Measurements from ENCODE around the gene B3GNT4.

Gene B3GNT4

DNA sequence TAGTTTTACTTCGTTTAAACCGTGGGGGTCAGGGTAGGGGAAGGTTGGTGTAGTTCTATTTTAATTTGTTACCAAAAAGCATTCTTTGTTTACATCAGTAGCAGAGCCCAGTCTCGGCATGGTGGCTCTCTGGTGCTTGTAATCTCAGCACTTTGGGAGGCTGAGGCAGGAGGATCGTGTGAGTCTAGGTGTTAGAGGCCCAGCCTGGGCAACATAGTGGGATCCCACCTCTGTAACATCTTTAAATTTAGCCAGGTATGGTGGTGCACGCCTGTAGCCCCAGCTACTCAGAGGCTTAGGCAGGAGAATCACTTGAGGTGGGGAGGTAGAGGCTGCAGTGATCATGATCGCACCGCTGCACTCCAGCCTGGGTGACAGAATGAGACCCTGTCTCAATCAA, 18.4 kb upstream of the B3GNT4 start:
- H3K4me2 ChIP-seq, result no peak overlapping the region

DNA sequence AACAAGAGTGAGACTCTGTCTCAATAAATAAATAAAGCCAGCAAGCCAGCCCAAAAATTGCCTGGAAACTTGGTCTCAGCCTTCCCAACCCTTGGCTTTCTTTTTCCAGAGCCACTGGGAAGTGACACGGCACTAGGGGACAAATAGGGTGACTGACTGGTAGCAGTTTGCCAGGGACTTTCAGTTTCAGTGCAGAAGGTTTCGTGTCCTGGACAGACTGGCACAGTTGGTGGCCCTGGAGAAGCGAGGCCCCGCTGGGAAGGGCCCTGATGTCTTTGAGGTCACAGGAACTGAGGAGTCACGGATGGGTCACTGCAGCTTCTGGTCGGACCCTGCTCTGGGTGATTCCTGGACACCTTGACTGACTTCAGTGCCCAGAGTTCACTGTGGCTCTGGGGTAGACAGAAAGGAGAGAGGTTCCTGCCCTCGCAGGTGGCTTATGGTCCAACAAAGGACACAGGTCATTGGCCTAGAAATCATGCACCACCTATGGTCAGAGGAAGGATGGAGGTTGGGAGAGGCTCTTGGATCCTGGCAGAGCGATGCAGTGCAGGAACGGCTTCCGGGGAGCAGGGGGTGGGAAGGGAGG, 17.9 kb upstream of the B3GNT4 start:
- Histone ChIP-seq H2AFZ (ENCODE audit: low read depth) (no peak overlapping the region), H3K27ac (no peak overlapping the region), H3K79me2 (ENCODE audit: insufficient read depth, low read depth) (no peaks in the 10 kb centered on the region), H3K36me3 (ENCODE audit: insufficient read depth) (no peaks in the 10 kb centered on the region), H3K4me3 (IDR thresholded peaks at IDR 0.05; ENCODE audit: insufficient read depth, low read depth, low read length) (no peak overlapping the region), H3K9ac (no peak overlapping the region), H4K20me1 (ENCODE audit: insufficient read depth) (no peaks in the 10 kb centered on the region), H3K4me1 (ENCODE audit: low read depth, poor library complexity, severe bottlenecking) (no peaks in the 10 kb centered on the region), H3K27me3 (ENCODE audit: insufficient read depth, low read depth) (no peaks in the 10 kb centered on the region), H3K4me2 (no peak overlapping the region)
- TF ChIP-seq, protein P1, sequence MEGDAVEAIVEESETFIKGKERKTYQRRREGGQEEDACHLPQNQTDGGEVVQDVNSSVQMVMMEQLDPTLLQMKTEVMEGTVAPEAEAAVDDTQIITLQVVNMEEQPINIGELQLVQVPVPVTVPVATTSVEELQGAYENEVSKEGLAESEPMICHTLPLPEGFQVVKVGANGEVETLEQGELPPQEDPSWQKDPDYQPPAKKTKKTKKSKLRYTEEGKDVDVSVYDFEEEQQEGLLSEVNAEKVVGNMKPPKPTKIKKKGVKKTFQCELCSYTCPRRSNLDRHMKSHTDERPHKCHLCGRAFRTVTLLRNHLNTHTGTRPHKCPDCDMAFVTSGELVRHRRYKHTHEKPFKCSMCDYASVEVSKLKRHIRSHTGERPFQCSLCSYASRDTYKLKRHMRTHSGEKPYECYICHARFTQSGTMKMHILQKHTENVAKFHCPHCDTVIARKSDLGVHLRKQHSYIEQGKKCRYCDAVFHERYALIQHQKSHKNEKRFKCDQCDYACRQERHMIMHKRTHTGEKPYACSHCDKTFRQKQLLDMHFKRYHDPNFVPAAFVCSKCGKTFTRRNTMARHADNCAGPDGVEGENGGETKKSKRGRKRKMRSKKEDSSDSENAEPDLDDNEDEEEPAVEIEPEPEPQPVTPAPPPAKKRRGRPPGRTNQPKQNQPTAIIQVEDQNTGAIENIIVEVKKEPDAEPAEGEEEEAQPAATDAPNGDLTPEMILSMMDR (conservative IDR thresholded peaks at IDR 0.05; ENCODE audit: low read depth, low read length), result no peak

More for the DNA sequence above, 18.4 kb upstream of the B3GNT4 start:
- Histone ChIP-seq H3K27ac (no peak overlapping the region), H2AFZ (ENCODE audit: low read depth) (no peak overlapping the region), H3K4me3 (IDR thresholded peaks at IDR 0.05; ENCODE audit: insufficient read depth, low read depth, low read length) (no peak overlapping the region), H3K9ac (no peak overlapping the region), H3K4me1 (ENCODE audit: low read depth, poor library complexity, severe bottlenecking) (no peaks in the 10 kb centered on the region), H3K27me3 (ENCODE audit: insufficient read depth, low read depth) (no peaks in the 10 kb centered on the region), H3K36me3 (ENCODE audit: insufficient read depth) (no peaks in the 10 kb centered on the region), H4K20me1 (ENCODE audit: insufficient read depth) (no peaks in the 10 kb centered on the region), H3K79me2 (ENCODE audit: insufficient read depth, low read depth) (no peaks in the 10 kb centered on the region)
- TF ChIP-seq, protein P1 (conservative IDR thresholded peaks at IDR 0.05; ENCODE audit: low read depth, low read length), result no peak

DNA sequence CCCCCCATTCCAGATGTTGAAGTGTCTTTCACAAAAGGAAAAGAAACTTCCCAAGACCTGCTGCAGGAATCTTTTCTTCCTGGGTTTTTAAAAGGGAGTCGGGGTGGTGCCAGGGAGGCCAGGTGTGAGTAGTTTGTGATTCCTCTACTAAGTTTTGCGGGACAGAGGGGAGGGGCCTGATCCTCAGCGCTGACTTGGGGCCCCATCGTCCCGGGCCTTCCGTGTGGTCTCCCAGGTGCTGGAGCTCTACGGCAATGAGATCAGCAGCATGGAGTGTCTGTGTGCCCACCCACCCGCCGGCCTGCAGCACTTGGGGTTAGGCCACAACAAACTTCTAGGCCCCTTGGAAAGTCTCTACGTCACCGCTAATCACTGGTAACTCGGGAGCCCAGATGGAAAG, 16.0 kb upstream of the B3GNT4 start:
- Histone ChIP-seq H4K20me1 (ENCODE audit: insufficient read depth) (no peaks in the 10 kb centered on the region), H3K9ac (no peak overlapping the region), H3K79me2 (ENCODE audit: insufficient read depth, low read depth) (no peaks in the 10 kb centered on the region), H2AFZ (ENCODE audit: low read depth) (no peak overlapping the region), H3K4me2 (no peak overlapping the region), H3K27me3 (ENCODE audit: insufficient read depth, low read depth) (no peaks in the 10 kb centered on the region), H3K27ac (no peak overlapping the region), H3K36me3 (ENCODE audit: insufficient read depth) (no peaks in the 10 kb centered on the region), H3K4me1 (ENCODE audit: low read depth, poor library complexity, severe bottlenecking) (no peaks in the 10 kb centered on the region), H3K4me3 (IDR thresholded peaks at IDR 0.05; ENCODE audit: insufficient read depth, low read depth, low read length) (no peak overlapping the region)
- TF ChIP-seq, protein P1 (conservative IDR thresholded peaks at IDR 0.05; ENCODE audit: low read depth, low read length), result no peak

DNA sequence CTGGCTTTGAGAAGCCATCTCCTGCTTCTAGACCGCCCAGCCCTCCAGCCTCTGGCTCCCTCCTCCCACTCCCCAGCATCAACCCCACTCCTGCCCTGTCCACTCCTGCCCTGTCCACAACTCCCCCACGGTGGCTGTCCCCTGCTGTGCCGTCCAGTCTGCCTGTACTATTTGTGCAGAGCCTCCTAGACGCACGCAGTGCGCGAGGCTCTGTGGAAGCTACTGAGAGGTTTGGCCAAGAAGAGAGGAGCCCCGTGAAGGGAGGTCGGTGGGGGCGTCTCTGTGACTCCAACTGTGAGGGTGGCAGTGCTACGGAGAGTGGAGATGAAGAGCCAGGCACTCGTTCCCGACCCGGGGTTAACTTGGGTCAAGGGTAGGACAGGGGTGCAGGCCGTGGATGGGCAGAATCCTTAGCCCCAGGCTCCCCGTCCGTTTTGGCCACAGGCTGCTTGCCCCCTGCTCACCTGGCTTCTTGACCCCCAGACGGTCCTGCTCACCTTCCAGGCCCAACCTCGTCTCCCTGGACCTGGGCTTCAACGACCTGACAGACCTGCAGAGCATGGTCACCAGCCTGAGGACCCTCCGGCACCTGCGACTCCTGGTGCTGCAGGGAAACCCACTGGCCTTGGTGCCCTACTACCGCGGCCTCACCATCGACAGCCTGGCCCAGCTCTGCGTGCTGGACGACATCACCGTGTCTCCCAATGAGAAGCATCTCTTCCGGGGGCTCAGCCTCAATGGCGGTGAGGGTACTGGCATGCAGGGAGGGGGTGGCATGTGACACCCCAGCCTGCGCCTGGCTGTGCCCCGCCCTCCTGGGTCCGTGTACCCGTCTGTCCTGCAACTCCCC, 13.7 kb upstream of the B3GNT4 start:
- Histone ChIP-seq H3K27me3 (ENCODE audit: insufficient read depth, low read depth) (no peaks in the 10 kb centered on the region), H3K79me2 (ENCODE audit: insufficient read depth, low read depth) (no peaks in the 10 kb centered on the region), H3K4me1 (ENCODE audit: low read depth, poor library complexity, severe bottlenecking) (no peaks in the 10 kb centered on the region), H4K20me1 (ENCODE audit: insufficient read depth) (no peaks in the 10 kb centered on the region), H3K36me3 (ENCODE audit: insufficient read depth) (no peaks in the 10 kb centered on the region), H2AFZ (ENCODE audit: low read depth) (no peak overlapping the region), H3K4me2 (no peak overlapping the region), H3K4me3 (IDR thresholded peaks at IDR 0.05; ENCODE audit: insufficient read depth, low read depth, low read length) (no peak overlapping the region), H3K9ac (no peak overlapping the region), H3K27ac (no peak overlapping the region)
- TF ChIP-seq, protein P1 (conservative IDR thresholded peaks at IDR 0.05; ENCODE audit: low read depth, low read length), result no peak

All from KMS-11 (cell line).